Muscle of arm (tissue), 12 donors: ENCODE results near the gene TIAM2. TPM values are rescaled to one million over a fixed set of nuclear protein-coding genes. Genes with fewer than 3 reads are reported as not detected.
"Not testable (repeated sequence)": the region's sequence is repeated elsewhere in the genome, so short reads cannot be mapped to it uniquely, and the experiment has no call there.

ENCODE experiments used
- DNase-seq: peaks from one replicate; pipeline ENCODE4 v3.0.0-alpha.2; 2013
- polyA plus RNA-seq, 12 donors: library from polyadenylated mRNA; unstranded; fragments of 120-200 nt; gene quantifications; one replicate each; pipeline ENCODE4 v1.2.1, GENCODE V29; 2013; ENCODE audit not compliant: insufficient read length in 12 of 12

The TIAM2 gene
- polyA plus RNA-seq, 12 donors = 5.5 to 18.7 (median 15.6) TPM; not detected in 1

DNA sequence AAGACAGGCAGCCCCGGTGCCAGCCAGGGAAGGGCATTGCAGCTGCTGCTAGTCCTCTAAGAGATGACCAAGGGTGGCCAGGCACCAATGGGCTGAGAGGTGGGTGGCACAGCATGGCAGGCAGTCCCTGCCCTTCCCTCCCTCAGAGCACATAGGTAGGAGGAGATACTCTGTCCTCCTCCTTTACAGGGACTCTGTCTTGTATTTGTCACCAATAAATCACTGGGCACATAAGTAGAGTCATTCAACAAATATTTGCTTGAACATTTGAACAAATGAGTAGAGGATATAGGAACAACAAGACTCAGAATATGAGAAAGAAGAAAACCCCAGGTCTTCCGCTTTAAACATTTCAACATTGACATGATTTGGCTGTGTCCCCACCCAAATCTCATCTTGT lies 199.3 kb downstream of the TIAM2 start:
- no peak for DNase-seq

DNA sequence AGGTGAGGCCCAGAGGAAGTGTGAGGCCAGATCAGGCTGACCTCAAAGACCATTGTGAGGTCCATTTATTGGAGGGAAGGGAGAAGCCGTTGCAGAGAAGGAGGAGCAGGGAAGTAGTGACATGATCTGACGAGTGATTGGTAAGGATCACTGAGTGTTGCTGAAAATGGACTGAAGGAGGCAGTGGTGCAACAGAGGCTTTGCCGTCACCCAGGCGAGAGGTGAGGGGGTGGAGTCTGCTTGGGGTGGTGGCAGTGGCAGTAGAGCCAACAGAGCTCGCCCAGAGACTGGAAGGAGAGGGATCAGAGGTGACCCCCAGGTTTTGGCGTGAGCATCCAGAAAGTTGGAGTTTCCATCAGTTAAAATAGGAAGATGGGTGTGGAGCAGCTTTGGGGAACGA lies 200.8 kb downstream of the TIAM2 start:
- DNase-seq = no peak

DNA sequence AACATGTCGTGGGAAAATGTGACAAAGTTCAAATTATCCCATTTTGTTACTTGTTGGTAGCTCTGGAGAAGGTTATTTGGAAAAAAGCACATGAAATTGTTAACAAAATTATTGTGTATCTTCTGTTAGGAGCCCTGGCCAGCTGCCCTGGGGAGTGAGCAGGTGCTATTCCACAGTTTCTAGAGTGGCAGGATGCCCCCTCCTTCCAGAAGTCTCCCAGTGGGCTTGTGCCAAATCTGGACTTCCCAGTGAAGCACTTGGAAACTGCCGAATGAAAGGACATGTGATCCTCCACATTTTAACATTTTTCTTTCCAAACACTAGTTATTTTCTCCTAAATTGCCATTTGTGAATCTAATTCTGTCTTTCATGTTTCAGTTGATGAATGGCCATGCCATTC lies 201.8 kb downstream of the TIAM2 start:
- no peak for DNase-seq

DNA sequence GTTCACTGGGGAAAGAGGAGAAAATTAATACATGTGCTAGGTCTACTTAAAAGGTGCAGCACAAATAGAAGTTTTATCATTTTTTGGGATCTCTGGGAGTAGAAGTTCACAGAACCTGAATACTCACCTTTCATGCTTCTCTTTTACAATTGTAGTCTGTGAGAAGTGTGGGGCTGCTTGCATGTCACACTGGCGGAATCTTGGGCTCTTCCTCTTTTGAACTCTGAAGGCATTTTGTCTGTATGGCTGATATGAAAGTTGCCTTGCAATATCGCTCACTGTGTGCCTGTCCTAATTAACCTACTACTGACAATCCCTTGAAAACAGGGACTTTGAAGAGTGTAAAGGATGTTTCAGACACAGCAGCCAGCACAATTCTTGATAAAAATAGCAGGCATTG lies 202.8 kb downstream of the TIAM2 start:
- DNase-seq = no peak

DNA sequence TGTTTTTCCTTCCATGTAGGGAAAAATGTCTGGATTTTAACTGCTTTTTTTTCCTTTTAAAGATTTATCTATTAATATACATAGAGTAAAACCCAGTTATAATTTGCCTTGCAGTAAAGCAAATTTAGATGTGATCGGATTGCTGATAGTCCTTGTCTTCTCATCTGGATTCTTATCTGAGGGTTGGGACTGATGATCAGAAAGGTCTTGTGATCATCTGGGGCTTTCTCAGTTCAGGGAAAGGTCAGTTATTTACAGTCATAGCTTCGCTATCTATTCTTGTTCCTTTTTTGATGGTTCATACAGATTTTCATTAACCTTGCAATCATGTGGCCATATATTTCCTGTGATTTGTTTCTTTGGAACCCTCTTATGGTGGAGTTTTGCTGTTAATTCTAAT lies 204.9 kb downstream of the TIAM2 start:
- no peak for DNase-seq

DNA sequence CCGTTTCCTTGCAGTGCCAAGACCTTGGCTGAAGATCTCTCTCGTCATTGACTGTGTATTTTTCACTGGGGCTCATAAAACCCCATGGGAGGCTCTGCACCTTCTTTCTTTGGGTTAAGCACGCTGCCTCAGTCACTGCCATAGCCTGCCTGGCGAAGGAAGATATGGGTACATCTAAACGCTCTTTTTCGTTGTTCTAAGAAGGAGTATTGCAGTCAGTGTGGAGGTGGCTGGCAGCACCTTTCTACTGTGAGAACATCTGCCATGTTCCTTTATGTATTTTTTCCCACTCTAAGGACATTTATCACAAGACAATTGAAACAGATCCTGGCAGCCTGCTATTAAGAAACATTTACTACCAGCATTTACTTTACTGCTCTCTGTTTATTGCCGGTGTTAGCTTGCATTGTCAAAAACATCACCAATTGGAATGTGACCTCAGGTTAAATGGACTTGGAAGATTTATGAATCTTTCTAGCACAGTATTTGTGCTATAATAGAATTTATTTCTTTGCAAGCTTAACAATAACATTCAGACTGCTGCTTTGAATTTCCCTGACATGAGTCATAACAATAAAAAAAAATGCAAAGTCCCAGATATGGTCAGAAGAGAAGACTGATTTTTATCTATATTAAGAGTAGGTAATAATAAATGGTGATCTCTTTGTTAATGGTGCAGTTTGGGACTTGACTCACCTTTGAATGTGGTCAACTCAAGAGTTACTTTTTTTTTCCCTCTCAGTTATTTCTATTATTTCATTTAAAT lies 206.5 kb downstream of the TIAM2 start:
- DNase-seq = no peak

DNA sequence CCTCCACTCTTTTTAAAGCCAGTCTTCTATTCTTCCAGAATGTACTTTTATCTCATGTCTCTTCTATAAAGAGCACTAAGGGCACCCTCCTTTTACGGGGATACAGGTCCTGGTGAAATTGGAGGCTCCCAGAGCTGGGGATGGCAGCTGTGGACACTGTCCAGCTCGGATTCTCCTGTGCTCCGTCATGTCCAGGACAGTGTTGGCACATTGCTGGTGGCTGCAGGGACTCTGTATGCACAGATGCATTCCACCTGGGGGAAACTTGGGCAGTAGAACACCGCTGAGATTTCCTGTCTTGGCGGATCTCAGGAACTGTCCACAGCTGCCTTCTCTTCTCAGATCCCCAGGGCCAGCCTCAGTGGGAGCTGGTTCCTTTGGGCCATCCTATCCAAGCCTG lies 212.1 kb downstream of the TIAM2 start:
- no peak for DNase-seq

DNA sequence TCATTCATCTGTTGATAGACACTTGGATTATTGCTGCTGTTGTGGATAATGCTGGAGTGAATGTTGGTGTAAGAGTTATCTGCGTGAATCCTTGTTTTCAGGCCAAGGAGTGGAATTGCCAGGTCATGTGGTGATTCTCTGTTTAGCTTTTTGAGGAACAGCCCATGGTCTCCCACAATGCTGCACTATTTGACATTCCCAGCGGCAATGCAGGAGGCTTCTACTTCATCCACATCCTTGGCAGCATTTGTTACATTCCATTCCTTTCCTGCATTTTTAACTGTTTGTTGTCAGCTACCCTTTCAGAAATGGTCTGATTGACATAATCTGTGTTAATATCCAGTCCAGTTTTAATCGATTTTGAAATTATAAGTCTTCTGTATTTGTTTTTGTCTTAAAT lies 217.0 kb downstream of the TIAM2 start:
- no peak for DNase-seq

DNA sequence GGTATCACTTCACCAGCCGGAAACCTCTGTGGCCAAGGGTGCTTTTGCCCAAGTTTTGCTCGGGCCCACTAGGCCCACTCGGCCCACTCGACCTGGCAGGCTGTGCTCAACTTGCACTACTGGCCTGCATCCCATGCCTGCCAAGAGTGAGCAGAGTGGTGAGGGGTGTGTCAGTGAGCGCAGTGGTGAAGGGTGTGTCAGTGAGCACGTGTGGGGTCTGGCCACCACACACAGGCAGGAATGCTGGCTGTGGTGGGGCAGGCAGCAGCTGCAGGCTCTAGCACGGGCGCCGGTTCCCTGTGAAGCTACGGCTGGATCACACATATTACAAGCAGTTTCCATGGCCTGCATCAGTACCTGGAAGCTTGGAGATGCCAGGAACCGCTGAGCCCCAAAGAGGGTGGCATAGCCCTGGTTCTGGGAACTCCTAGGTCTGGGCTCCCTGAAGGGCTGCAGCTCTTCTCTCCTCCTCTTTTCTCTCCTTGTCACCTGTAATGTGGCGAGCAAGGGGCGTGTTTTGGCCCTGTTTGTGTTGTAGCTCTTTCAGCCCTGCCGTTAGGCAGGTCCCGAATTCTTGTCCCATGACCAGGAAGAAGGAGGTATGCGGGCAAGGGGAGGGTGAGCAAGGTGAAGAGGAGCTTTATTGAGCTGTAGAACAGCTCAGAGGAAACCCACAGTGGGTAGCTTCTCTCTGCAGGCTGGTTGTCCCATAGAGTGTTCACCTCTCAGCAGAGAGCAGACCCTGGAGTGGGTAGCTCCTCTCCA lies 217.7 kb downstream of the TIAM2 start:
- DNase-seq = no peak

DNA sequence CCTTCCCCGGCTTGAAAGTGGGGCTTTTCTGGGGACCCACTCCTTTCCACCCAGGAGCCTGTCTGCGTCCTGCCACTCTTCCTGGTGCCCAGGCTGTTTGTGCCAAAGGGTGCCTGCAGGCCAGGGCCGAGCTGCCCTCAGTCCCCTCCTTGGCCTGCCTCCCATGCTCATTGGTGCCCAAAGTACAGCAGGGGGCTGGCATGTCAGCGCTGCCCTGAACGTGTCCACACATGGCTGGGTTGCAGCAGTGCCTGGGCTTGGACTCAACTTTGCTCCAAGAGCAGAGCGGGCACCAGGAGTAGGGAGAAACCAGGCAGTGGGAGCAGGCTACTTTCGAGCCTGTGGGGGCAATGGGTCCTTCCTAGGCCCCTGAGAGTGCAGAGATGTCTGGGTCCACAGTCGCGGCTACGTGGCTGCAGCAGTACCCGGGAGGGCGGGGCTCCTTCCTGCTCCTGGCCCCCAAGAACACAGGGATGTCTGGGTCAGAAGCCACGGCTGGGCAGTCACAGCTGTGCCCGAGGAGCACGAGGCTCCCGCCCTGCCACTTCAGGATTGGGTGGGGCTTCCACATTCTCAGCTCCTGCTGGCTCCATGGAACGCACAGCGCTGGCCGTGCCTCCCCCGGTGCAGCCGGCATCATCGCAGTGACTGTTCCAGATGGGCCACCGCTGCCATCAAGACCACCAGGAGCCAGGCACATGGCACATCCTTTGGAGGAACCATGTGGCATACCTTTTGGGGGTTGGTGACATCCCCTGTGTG lies 218.7 kb downstream of the TIAM2 start:
- DNase-seq = no peak

DNA sequence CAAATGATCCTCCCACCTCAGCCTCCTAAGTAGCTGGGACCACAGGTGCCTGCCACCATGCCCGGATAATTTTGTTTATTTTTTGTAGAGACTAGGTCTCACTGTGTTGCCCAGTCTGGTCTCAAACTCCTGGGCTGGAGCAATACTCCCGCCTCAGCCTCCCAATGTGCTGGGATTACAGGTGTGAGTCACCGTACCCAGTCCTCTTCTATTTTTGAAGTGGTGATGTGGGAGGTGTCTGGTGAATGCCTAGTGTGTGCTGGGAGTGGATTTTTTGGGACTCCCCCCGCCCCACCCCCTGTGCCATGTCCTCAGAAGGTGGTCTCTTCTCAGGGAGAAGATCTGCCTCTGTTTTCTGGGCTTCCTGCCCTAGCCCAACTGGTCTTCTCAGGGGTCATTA lies 220.8 kb downstream of the TIAM2 start:
- no peak for DNase-seq

DNA sequence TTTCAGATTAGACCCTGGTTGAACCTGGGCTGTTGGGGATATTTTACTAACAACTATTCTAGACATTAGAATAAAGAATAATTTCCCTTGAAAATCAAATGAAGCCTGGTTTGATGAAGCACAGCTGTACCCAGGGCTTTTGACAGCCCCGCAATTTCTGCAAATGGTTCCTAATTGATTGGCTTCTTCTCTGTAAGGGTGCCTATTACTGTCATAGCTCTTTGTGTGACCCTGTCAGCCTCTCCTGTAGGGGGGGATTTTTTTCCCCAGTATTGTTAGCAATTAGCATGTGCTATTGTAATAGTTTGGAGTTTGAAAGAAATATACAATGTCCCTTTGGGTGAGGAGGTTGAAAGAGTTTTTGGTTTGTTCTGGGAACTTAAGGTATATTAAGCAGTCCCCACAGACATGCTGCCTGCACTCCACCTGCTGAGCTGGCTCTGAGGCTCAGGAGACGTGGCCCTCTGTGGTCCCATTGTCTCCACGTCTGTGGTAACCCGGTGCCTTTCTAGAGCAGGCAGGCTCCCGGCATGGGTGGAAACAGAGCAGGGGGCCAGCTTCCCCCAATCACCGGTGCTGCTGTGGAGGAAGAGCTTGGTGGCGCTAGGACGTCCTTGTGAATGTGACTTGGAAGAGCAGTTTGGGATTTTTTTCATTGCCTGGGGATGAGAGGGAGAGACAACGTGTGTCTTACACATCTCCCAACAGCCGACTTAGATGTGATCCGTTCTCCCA lies 221.4 kb downstream of the TIAM2 start:
- DNase-seq = no peak

DNA sequence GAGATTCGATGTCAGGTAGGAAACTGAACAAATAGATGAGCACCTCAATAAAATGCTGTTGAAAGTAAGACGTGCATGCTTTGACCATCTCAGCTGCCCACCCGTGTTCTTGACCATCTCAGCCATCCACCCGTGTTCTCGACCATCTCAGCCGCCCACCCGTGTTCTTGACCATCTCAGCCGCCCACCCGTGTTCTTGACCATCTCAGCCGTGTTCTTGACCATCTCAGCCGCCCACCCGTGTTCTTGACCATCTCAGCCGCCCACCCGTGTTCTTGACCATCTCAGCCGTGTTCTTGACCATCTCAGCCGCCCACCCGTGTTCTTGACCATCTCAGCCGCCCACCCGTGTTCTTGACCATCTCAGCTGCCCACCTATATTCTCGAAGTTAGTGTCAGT lies 223.6 kb downstream of the TIAM2 start:
- not testable (repeated sequence) for DNase-seq

DNA sequence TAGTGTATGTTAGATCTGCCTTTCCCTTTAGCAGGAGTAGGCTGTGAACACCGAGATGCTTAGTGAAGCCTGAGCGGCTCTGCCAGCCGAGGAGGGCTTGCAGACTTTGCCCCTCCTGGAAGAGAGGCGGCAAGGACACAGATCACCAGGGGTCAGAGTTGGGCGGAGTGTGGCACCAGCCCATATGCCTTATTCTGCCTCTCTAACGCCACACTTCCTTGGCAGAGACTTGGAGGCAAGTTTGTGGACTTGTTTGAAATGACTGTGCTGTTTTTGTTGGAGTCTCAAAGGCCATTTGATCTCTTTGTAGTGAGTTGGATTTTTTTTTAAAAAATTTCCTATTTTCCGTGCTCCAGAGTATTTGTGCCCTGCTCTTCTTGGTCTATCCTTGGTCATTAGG lies 224.2 kb downstream of the TIAM2 start:
- no peak for DNase-seq

DNA sequence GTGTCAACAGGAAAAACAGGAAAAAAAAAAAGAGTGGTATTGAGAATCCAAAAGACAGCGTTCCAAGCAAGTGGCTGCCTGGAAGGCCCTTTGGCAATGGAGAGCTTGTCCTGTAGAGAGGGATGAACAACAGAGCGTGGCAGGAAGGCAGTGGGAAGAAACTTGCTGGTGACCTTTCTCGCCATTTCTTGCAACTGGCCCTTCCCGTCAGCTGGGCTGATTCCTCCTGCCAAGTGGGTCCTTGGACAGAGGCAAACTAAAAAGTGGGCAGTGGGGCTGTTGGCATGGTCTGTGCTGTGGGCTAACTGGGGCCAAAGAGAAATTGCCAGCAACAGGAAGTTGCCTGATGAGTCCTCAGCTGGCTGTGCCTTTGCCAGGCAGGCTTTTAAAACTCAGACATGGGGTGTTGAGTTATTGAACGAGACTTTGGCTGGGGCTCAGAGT lies 224.8 kb downstream of the TIAM2 start:
- no peak for DNase-seq

DNA sequence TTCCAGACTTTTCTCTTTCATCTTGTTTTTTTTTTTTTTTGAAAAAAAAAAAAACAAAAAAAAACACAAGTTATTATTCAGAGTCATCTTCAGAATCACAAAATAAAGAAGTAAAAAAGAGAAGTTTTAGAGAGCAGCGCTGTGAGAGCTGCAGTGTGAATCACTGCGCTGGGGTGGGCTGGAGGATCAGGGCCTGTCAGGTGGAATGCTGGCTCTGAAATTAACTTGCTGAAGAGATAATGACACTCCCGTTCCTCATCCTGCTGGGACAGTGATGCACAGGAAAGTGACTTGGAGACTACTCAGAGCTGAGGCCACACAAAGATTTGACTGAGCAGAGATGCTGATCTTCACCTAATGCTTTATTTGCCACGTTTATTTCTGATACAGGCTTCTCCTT lies 226.0 kb downstream of the TIAM2 start:
- no peak for DNase-seq

DNA sequence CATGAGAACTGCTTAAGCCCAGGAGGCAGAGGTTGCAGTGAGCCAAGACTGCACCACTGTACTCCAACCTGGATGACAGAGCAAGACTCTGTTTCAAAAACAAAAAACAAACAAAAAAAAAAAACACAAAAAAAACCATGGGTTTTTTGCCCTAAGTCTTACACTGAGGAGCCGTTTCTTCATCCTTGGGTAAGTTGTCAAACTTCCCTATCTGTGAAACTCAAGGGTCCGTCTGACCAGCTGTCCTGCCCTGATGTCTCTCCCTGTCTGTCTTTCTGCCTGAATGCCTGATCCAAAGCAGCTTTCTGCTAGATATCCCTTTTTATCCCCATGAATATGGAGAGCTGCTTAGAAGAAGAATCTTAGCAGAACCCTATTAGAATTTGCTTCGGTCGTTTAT lies 227.4 kb downstream of the TIAM2 start:
- no peak for DNase-seq

DNA sequence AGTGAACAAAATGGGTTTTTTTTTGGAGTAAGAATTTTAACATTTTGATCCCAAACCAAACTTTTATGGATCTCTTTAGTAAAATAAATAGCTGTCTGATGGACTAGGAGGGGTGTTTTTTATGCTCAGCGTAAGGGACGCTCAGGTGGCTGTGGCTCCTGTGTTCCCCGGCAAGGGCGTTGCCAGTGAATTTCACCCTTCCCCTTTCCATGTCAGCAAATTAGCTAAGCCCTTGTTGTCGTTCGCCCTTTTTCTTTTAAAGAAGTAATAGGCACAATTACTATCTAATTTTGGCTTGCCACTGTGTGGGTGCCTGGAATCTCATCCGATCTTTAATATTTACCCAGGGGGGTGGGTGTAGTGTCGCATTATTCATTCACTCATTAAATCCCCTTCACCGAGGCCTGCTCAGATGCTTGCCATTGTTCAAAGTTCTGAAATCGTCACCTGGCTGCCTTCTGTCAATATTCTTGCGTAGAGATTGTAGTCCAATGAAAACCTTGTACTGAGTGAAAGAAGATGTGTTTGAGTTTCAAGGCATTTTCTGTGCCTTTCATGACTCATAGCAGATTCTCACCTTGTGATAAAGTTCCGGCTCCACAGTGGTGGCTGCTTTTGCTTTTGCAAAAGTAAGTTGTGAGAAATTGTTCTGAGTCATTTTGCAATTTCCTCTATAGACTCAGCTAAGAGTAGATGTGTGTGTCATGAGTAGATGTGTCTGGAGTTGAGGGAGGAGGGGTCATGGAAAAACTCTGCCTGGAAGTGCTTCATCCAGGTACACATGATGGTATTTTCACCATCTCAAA lies 228.7 kb downstream of the TIAM2 start:
- no peak for DNase-seq

DNA sequence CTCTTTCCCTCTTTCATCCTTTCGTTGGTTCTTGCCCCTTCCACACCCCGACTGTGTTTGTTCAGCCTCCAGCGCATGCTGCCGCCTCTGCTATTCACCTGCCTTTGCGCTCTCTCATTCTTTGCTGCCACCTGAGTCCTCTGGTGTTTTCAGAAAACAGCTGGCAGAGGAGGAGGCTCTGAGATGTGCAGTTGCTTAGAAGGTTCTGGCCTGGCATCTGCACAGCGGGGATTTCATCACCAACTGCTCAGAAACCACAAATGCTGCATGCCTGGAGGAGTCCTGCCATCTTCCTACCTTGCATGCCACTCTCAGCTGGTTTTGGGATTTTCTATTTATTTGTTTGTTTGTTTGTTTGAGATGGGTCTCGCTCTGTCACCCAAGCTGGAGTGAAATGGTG lies 229.5 kb downstream of the TIAM2 start:
- no peak for DNase-seq

DNA sequence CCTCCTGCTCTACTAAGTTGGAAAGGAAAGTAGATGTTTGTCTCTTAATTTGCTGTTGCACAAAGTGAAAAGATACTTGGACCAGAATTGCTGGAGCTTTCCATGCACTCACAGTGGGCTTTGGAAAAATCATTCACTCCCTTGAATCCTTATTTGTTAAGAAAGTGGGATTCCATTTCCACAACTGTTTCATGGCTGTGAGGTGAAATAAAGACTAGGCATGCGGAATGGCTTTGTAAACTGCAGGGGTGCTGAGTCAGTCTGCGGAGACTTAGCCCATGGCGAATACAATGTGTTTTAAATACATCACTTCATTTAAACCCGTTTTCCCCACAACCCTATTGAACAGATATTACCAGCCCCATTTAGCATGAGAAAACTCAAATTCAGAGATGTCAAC lies 231.9 kb downstream of the TIAM2 start:
- no peak for DNase-seq

DNA sequence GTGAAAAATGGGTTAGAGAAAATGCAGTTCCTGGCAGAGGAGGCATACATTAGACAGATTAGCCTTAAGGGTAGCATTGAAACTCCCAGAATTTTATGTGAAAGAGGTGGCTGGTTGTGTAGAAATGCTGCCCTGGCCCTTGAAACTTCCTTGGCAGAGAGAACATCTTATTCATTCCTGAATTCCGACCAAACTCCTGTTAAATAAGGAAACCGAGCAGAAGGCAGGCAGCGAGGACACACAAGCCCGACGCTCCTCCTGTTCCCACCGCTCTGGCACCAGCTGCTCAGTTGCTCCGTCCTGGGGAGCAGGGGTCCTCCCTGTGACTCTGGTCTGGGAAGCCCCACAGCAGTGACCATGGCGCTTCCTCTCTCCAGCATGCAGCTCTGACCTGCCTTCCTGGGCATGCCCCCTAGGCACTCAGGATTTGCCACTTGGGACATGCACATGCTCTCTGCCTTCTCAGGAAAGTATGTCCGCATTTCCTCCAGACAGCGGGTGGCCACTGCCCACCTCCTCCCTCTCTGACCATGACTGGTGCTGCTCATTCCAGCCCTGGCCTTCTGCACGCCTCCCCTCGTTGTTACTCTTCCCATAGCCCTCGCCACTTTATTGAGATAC lies 233.5 kb downstream of the TIAM2 start:
- DNase-seq = no peak
